HG03097 (cell line): Measurements from ENCODE around the gene ICA1.
"Not testable (repeated sequence)": the region's sequence is repeated elsewhere in the genome, so short reads cannot be mapped to it uniquely, and the experiment has no call there.

Experiments used
- ATAC-seq: cut with Tn5 transposase; IDR thresholded peaks from one replicate; pipeline ENCODE4 v1.9.1; 2021; ENCODE audit not compliant: unreplicated experiment, low FRiP score

ICA1 gene

DNA sequence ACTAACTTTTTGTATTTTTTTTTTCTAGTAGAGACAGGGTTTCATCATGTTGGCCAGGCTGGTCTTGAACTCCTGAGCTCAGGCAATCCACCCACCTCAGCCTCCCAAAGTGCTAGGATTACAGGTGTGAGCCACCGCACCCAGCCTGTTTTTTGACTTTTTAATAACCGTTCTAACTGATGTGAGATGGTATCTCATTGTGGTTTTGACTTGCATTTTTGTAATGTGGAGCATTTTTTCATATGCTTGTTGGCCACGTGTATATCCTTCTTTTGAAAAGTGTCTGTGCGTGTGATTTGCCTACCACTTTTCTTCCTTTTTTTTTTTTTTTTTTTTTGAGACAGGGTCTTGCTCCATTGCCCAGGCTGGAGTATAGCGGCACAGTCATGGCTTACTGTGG is 198.7 kb downstream of the ICA1 start:
- not testable (repeated sequence) for ATAC-seq
